Adrenal gland (tissue), 12 donors: Measurements from ENCODE around the gene SETBP1. TPM values are rescaled to one million over a fixed set of nuclear protein-coding genes. Genes with fewer than 3 reads are reported as not detected.

ENCODE experiments used
- DNase-seq, 7 donors: peaks; one replicate each; pipeline ENCODE4 v3.0.0-alpha.2; 2019 to 2020
- H3K27ac ChIP-seq, 5 donors: fragments of 200-600 bp; sonication (generic) in 4 of 5; 1 replicate in 3 of 5; 2 replicates in 2 of 5; pipeline versions ENCODE4 v1.5.1 to v1.8.0; 2016 to 2020; ENCODE audit warnings: mild to moderate bottlenecking in 1 of 5
- H3K27me3 ChIP-seq: fragments of 200-600 bp; 2 replicates; pipeline ENCODE4 v1.8.0; 2021
- H3K36me3 ChIP-seq, 2 donors: fragments of 200-600 bp; replicated peaks in 1 of 2; 1 replicate in 1 of 2; 2 replicates in 1 of 2; pipeline versions ENCODE4 v1.5.1 to v1.8.0; 2018 to 2022
- H3K4me1 ChIP-seq, 2 donors: fragments of 200-600 bp; replicated peaks in 1 of 2; 1 replicate in 1 of 2; 2 replicates in 1 of 2; pipeline versions ENCODE4 v1.5.1 to v1.8.0; 2018 to 2021
- H3K4me3 ChIP-seq, 4 donors: fragments of 200-600 bp; sonication (generic) in 3 of 4; one replicate each; pipeline ENCODE4 v1.5.1; 2016 to 2018
- H3K9me3 ChIP-seq, 3 donors: fragments of 200-600 bp; sonication (generic) in 1 of 3; replicated peaks in 1 of 3; 1 replicate in 2 of 3; 2 replicates in 1 of 3; pipeline versions ENCODE4 v1.5.1 to v1.8.0; 2016 to 2021
- CTCF ChIP-seq, 6 experiments: fragments of 450-650 bp in 4 of 6; fragments of 200-600 bp in 2 of 6; sonication (generic) in 1 of 6; IDR thresholded peaks; 1 replicate in 5 of 6; 2 replicates in 1 of 6; pipeline versions ENCODE4 v1.5.1 to v1.8.0; 2016 to 2021; ENCODE audit warnings: antibody characterized with exemption in 6 of 6, mild to moderate bottlenecking in 2 of 6, moderate library complexity in 1 of 6
- POLR2A ChIP-seq, 2 donors: fragments of 450-650 bp; IDR thresholded peaks; one replicate each; pipeline ENCODE4 v1.6.1; 2017; ENCODE audit warnings: antibody characterized with exemption in 2 of 2, mild to moderate bottlenecking in 2 of 2, moderate library complexity in 1 of 2
- WGBS, 4 donors: extraction: QIAGEN DNeasy Blood & Tissue Kit in 2 of 4; methylation state at CpG; one replicate each; pipeline versions ENCODE4 v1.1.5 to v1.1.7; 2013 to 2017; 5-methylcytosine and 5-hydroxymethylcytosine counted together
- intact Hi-C, 2 donors: fragments of 100-400 bp; cut with DNase I; formaldehyde crosslinking; loops; one replicate each; pipeline versions ENCODE4 v1.14.1 to v1.15.0; 2022 to 2023
- polyA plus RNA-seq, 3 donors: library from polyadenylated mRNA; stranded (reverse); fragments of 200-250 nt in 2 of 3; fragments of 350-450 nt in 1 of 3; fragmentation: Illumina TruSeq in 1 of 3; extraction: RNeasy Lipid Tissue Mini Kit (QIAGEN cat#74804) in 1 of 3; gene quantifications; one replicate each; pipeline ENCODE4 v1.2.3, GENCODE V29; 2013 to 2014
- total RNA-seq, 9 donors: library from RNA; depleted of rRNA in 4 of 9; stranded (reverse); fragments of >200 nt in 4 of 9; fragments of 120-200 nt in 1 of 9; fragmentation: NEBNext Ultra II Directional in 1 of 9; extraction: Animal tissue kit (Norgen Biotek cat#: 25700) in 1 of 9; gene quantifications; one replicate each; pipeline versions ENCODE4 v1.1.0 to v1.2.4, GENCODE V29; 2013 to 2023
- donor health status: healthy with polysubstance abuse.
- donor health status: Bipolar disorder and iron deficiency.
- donor health status: DM: yes; HTN: yes; CAD: no.
- donor health status: DM: no; HTN: no; CAD: no.
- donor health status: DM: no; HTN: no; CAD: no.
- donor health status: DM: yes; HTN: yes; CAD: no.

Gene SETBP1
- total and polyA plus RNA-seq, 12 donors = 1.2 to 18.0 (median 9.4) TPM

- TF ChIP-seq POLR2A (IDR thresholded peaks at IDR 0.05) (no peak), CTCF (IDR thresholded peaks at IDR 0.05) (no peak)
- intact Hi-C loops = no loop called here
- no peaks in the 10 kb centered on the region for H3K36me3 ChIP-seq
- WGBS, 4 donors = 79 to 89% (median 86%) methylated on average over 2 of the region's 2 CpGs
- DNase-seq = no peak
- no peak overlapping the region for H3K27ac ChIP-seq
- no peaks in the 10 kb centered on the region for H3K27me3 ChIP-seq
- H3K9me3 ChIP-seq = no peaks in the 10 kb centered on the region
- no peaks in the 10 kb centered on the region for H3K4me1 ChIP-seq
- H3K4me3 ChIP-seq = no peak overlapping the region
Measured at GRCh38 chr18:44655435-44655834, 25.3 kb upstream of the SETBP1 start.

GRCh38 chr18:44659771-44660170, 20.9 kb upstream of the SETBP1 start:
- no peak for DNase-seq
- Histone ChIP-seq H3K27me3 (no peaks in the 10 kb centered on the region), H3K4me3 (no peak overlapping the region), H3K4me1 (no peaks in the 10 kb centered on the region), H3K9me3 (no peaks in the 10 kb centered on the region), H3K36me3 (no peaks in the 10 kb centered on the region), H3K27ac (no peak overlapping the region)
- intact Hi-C loops = no loop called here
- TF ChIP-seq CTCF (IDR thresholded peaks at IDR 0.05) = no peak
- TF ChIP-seq POLR2A (IDR thresholded peaks at IDR 0.05) = no peak

GRCh38 chr18:44668270-44668975, 12.3 kb upstream of the SETBP1 start:
- WGBS, 4 donors = 74 to 80% (median 77%) methylated on average over 4 of the region's 4 CpGs
- no peak for DNase-seq
- Histone ChIP-seq H3K27me3 (no peaks in the 10 kb centered on the region), H3K4me3 (no peak overlapping the region), H3K9me3 (no peaks in the 10 kb centered on the region), H3K27ac (no peak overlapping the region), H3K4me1 (no peaks in the 10 kb centered on the region), H3K36me3 (no peaks in the 10 kb centered on the region)
- TF ChIP-seq CTCF (IDR thresholded peaks at IDR 0.05) (no peak), POLR2A (IDR thresholded peaks at IDR 0.05) (no peak)
- intact Hi-C loops = no loop called here

GRCh38 chr18:44671914-44672313, 8.8 kb upstream of the SETBP1 start:
- DNase-seq = no peak
- Histone ChIP-seq H3K27ac (no peak overlapping the region), H3K36me3 (no peaks in the 10 kb centered on the region), H3K9me3 (no peaks in the 10 kb centered on the region), H3K4me1 (no peaks in the 10 kb centered on the region), H3K27me3 (no peaks in the 10 kb centered on the region), H3K4me3 (no peak overlapping the region)
- WGBS, 4 donors = 64 to 79% (median 66%) methylated on average over 2 of the region's 2 CpGs
- no peak for TF ChIP-seq POLR2A (IDR thresholded peaks at IDR 0.05)
- TF ChIP-seq CTCF (IDR thresholded peaks at IDR 0.05) = no peak
- intact Hi-C loops = loop anchor here in 1 of 2 donors (10.0 kb wide), 1 partner anchor 543 kb away; no protein-coding TSS in a partner anchor
